Heart right ventricle (tissue), 16 donors: ENCODE measurements around the gene MATR3. TPM values are rescaled to one million over a fixed set of nuclear protein-coding genes. Genes with fewer than 3 reads are reported as not detected.
A peak's percentile ranks its signal among the peaks of the same experiment; 100 is the strongest.
"Not testable (repeated sequence)": the region's sequence is repeated elsewhere in the genome, so short reads cannot be mapped to it uniquely, and the experiment has no call there.

Source experiments
- ATAC-seq, 8 donors: fragments of 200-7000 bp; cut with Tn5 transposase; one replicate each; pipeline ENCODE4 v1.9.1; 2020; ENCODE audit warnings: mild to moderate bottlenecking in 8 of 8, moderate library complexity in 8 of 8, moderate number of reproducible peaks in 1 of 8
- DNase-seq, 2 donors: peaks; one replicate each; pipeline ENCODE4 v3.0.0-alpha.2; 2020
- H3K27ac ChIP-seq, 10 donors: fragments of 200-600 bp; sonication (generic) in 2 of 10; one replicate each; pipeline versions ENCODE4 v1.5.0 to v1.8.0; 2020 to 2022; ENCODE audit warnings: mild to moderate bottlenecking in 3 of 10
- H3K27me3 ChIP-seq, 7 donors: fragments of 200-600 bp; one replicate each; pipeline ENCODE4 v1.8.0; 2021 to 2022; ENCODE audit warnings: mild to moderate bottlenecking in 2 of 7
- H3K36me3 ChIP-seq, 9 donors: fragments of 200-600 bp; sonication (generic) in 1 of 9; one replicate each; pipeline versions ENCODE4 v1.5.0 to v1.8.0; 2020 to 2022; ENCODE audit warnings: mild to moderate bottlenecking in 2 of 9
- H3K4me1 ChIP-seq, 9 donors: fragments of 200-600 bp; sonication (generic) in 1 of 9; one replicate each; pipeline versions ENCODE4 v1.5.0 to v1.8.0; 2020 to 2022; ENCODE audit warnings: mild to moderate bottlenecking in 4 of 9
- H3K4me3 ChIP-seq, 10 donors: fragments of 200-600 bp; sonication (generic) in 2 of 10; one replicate each; pipeline versions ENCODE4 v1.5.0 to v1.8.0; 2020 to 2022; ENCODE audit warnings: mild to moderate bottlenecking in 7 of 10, moderate library complexity in 2 of 10
- H3K9me3 ChIP-seq, 11 donors: fragments of 200-600 bp in 10 of 11; sonication (generic) in 2 of 11; one replicate each; pipeline versions ENCODE4 v1.5.0 to v1.8.0; 2013 to 2022; ENCODE audit warnings: mild to moderate bottlenecking in 2 of 11, control low read depth in 1 of 11, moderate library complexity in 1 of 11
- WGBS, 2 donors: extraction: QIAGEN DNeasy Blood & Tissue Kit; methylation state at CpG; one replicate each; pipeline ENCODE4 v1.1.7; 2013; ENCODE audit warnings: inconsistent platforms in 1 of 2; 5-methylcytosine and 5-hydroxymethylcytosine counted together
- intact Hi-C, 10 donors: fragments of 100-400 bp; cut with DNase I; formaldehyde crosslinking; loops; one replicate each; pipeline versions ENCODE4 v1.11.1 to v1.14.2; 2022
- polyA plus RNA-seq, 2 donors: library from polyadenylated mRNA; stranded (reverse); fragments of 200-250 nt; gene quantifications; one replicate each; pipeline ENCODE4 v1.2.3, GENCODE V29; 2013
- total RNA-seq, 10 donors: library from RNA; stranded (reverse); fragmentation: NEBNext Ultra II Directional in 3 of 10; extraction: Animal tissue kit (Norgen Biotek cat#: 25700) in 3 of 10; gene quantifications; one replicate each; pipeline versions ENCODE4 v1.2.1 to v1.2.4, GENCODE V29; 2021 to 2023
- TF ChIP-seq, protein P1 (sequence below), 9 donors: fragments of 200-600 bp; sonication (generic) in 2 of 9; IDR thresholded peaks; one replicate each; pipeline versions ENCODE4 v1.5.0 to v1.8.0; 2021 to 2022; ENCODE audit warnings: antibody characterized with exemption in 9 of 9, mild to moderate bottlenecking in 5 of 9, moderate library complexity in 1 of 9
- donor health status: Arrhythmogenic right ventricular cardiomyopathy.
- donor health status: ischemic (EF 13 %, LVEDD 7.1; RV severe dilation, severe dysfunction).
- donor health status: healthy with polysubstance abuse.
- donor health status: DM: no; HTN: yes; CAD: no.
- donor health status: DM: no; HTN: no; CAD: no.
- donor health status: ischemic (EF 25% LVEDD 6.9; RV normal size, moderate dysfunction).
- donor health status: ischemic (EF 25% LVEDD 5.7; RV mildly dilated, moderate dysfunction).
- donor health status: healthy.
- donor health status: DM: yes; HTN: yes; CAD: no.
- donor health status: Ischemic cardiomyopathy.
- donor health status: ischemic (EF 35%, LVEDD 5.7; RV mildly dilated, moderate dysfunction).
- donor health status: nonischemic (EF 11% LVEDD 7.7; RV severe dilation, severe dysfunction).
- donor health status: DM: yes; HTN: yes; CAD: no.
- donor health status: PGD.
- donor health status: ischemic (EF 29% LVEDD 5.4; RV normal size, mild dysfunction).
- donor health status: nonischemic (EF 23%, LVEDD 6.1; RV moderate dilation, normal function).

The MATR3 gene
- total and polyA plus RNA-seq, 12 donors, result 86.8 to 209 (median 167) TPM

DNA sequence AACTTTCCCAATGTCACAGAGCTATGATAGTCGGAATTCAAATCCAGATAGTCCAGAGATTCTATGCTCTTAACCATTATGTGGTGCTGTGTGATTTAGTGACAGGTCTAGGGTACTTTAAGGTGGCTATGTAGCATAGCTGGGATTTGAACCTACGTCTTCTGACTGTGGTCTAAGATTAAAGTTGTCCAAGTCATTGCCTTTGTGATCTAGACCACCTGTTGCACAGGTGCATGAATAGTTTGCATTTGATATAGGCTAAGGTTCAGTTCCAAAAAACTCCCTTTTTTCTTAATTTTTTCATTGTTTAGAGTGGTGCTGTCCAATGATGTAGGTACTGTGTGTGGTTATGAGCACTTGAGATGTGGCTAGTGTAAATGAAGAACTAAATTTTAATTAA, 50.6 kb downstream of the MATR3 start:
- no peaks in the 10 kb centered on the region for H3K27me3 ChIP-seq
- intact Hi-C loops, result loop anchor here in 6 of 10 donors (5.0 kb wide), 3 partner anchors 47 to 52 kb away; partner anchors contain the start of gene MATR3 (in 4 of the 6)
- DNase-seq (no peak), ATAC-seq (no peak)
- peaks cover 0 to 19% (median 0%) of the 10 kb centered on the region in 9 donors for H3K36me3 ChIP-seq
- peaks cover 0 to 57% (median 32%) of the 10 kb centered on the region in 9 donors for H3K4me1 ChIP-seq
- TF ChIP-seq, protein P1, sequence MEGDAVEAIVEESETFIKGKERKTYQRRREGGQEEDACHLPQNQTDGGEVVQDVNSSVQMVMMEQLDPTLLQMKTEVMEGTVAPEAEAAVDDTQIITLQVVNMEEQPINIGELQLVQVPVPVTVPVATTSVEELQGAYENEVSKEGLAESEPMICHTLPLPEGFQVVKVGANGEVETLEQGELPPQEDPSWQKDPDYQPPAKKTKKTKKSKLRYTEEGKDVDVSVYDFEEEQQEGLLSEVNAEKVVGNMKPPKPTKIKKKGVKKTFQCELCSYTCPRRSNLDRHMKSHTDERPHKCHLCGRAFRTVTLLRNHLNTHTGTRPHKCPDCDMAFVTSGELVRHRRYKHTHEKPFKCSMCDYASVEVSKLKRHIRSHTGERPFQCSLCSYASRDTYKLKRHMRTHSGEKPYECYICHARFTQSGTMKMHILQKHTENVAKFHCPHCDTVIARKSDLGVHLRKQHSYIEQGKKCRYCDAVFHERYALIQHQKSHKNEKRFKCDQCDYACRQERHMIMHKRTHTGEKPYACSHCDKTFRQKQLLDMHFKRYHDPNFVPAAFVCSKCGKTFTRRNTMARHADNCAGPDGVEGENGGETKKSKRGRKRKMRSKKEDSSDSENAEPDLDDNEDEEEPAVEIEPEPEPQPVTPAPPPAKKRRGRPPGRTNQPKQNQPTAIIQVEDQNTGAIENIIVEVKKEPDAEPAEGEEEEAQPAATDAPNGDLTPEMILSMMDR (IDR thresholded peaks at IDR 0.05), result no peak
- H3K27ac ChIP-seq, result no peak overlapping the region
- peak overlapping the region in 1 of 10 donors; percentile 69 for H3K4me3 ChIP-seq
- 51 to 76% methylated on average over 2 of the region's 2 CpGs for WGBS, 2 donors
- no peaks in the 10 kb centered on the region for H3K9me3 ChIP-seq

DNA sequence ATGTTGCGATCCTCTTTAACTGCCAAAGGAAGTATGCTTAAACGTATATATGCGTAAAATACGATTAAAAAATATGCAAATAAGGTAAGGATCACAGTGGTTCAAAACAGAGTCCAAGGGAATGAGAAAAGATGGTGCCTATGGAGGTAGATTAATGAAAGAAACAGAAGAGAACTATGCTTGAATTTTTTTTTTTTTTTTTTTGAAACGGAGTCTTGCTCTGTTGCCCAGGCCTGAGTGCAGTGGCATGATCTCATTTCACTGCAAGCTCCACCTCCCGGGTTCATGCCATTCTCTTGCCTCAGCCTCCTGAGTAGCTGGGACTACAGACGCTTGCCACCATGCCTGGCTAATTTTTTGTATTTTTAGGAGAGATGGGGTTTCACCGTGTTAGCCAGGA, 51.9 kb downstream of the MATR3 start:
- peaks cover 0 to 26% (median 0%) of the 10 kb centered on the region in 9 donors for H3K36me3 ChIP-seq
- H3K9me3 ChIP-seq, H3K27me3 ChIP-seq, intact Hi-C loops, DNase-seq, H3K4me3 ChIP-seq, ATAC-seq, H3K27ac ChIP-seq: not testable (repeated sequence)
- 93 to 94% methylated on average over 8 of the region's 8 CpGs for WGBS, 2 donors
- H3K4me1 ChIP-seq, result peaks cover 0 to 67% (median 38%) of the 10 kb centered on the region in 9 donors

DNA sequence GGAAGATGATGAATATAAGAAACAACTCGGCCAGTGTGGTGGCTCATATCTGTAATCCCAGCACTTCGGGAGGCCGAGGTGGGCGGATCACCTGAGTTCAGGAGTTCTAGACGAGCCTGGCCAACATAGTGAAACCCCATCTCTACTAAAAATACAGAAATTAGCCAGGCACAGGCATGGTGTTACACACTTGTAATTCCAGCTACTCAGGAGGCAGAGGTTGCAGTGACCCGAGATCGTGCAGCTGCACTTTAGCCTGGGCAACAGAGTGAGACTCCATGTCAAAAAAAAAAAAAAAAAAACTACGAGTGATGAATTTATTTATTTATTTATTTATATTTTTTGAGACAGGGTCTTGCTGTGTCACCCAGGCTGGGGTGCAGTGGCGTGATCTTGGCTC, 54.3 kb downstream of the MATR3 start:
- H3K4me3 ChIP-seq, H3K27ac ChIP-seq, ATAC-seq, H3K27me3 ChIP-seq, H3K9me3 ChIP-seq, intact Hi-C loops, DNase-seq: not testable (repeated sequence)
- 89 to 93% methylated on average over 9 of the region's 9 CpGs for WGBS, 2 donors
- peaks cover 0 to 30% (median 0%) of the 10 kb centered on the region in 9 donors for H3K36me3 ChIP-seq
- peaks cover 0 to 76% (median 35%) of the 10 kb centered on the region in 9 donors for H3K4me1 ChIP-seq

DNA sequence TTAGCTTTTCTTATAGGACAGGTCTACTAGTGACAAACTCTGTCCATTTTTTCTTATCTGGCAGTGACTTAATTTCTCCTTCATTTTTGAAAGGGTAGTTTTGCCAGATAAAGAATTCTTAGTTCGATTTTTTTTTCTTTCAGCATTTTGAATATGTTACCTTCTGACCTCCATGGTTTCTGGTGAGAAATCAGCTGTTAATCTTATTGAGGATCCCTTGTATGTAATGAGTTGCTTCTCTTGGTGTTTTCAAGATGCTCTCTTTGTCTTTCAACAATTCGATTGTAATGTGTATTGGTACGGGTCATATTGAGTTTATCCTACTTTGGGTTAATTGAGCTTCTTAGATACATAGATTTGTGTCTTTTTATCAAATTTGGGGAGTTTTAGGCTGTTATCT, 60.6 kb downstream of the MATR3 start:
- DNase-seq (no peak), ATAC-seq (no peak)
- H3K36me3 ChIP-seq, result peaks cover 0 to 42% (median 7%) of the 10 kb centered on the region in 9 donors
- peaks cover 0 to 7% (median 0%) of the 10 kb centered on the region in 11 donors for H3K9me3 ChIP-seq
- no peak overlapping the region for H3K27ac ChIP-seq
- no peak overlapping the region for H3K4me3 ChIP-seq
- H3K27me3 ChIP-seq, result no peaks in the 10 kb centered on the region
- TF ChIP-seq, protein P1 (IDR thresholded peaks at IDR 0.05), result no peak
- peaks cover 0 to 54% (median 28%) of the 10 kb centered on the region in 9 donors for H3K4me1 ChIP-seq
- intact Hi-C loops, result no loop called here
- 94 to 95% methylated on average over 3 of the region's 3 CpGs for WGBS, 2 donors

DNA sequence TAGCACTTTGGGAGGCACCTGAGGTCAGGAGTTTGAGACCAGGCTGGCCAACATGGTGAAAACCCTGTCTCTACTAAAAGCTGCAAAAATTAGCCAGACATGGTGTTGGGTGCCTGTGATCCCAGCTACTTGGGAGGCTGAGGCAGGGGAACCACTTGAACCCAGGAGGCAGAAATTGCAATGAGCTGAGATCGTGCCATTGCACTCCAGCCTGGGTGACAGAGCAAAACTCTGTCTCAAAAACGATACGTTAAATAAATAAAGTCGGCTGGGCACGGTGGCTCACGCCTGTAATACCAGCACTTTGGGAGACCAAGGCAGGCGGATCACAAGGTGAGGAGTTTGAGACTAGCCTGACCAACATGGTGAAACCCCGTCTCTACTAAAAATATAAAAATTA, 62.4 kb downstream of the MATR3 start:
- intact Hi-C loops, DNase-seq: not testable (repeated sequence)
- peaks cover 0 to 43% (median 23%) of the 10 kb centered on the region in 9 donors for H3K4me1 ChIP-seq

DNA sequence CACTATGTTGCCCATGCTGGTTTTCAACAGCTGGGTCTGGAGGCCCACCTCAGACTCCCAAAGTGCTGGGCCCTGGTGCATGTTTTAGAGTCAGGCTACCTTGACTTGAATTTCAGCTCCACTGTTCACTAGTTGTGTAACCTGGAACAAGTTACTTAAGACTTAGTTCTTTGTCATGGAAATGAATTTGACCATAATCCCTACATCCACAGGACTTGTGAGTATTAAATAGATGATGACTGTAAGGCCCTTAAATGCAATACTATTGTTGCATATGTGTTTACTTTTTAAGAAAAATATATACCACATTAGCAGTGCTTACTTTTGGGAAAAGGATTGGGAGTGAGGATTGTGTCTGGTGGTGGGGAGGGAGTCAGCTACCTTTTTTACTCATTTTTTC, 64.5 kb downstream of the MATR3 start:
- Histone ChIP-seq H3K9me3 (peaks cover 0 to 7% (median 0%) of the 10 kb centered on the region in 11 donors), H3K27ac (no peak overlapping the region), H3K36me3 (peaks cover 0 to 33% (median 7%) of the 10 kb centered on the region in 9 donors), H3K27me3 (no peaks in the 10 kb centered on the region), H3K4me3 (no peak overlapping the region), H3K4me1 (peaks cover 0 to 30% (median 10%) of the 10 kb centered on the region in 9 donors)
- intact Hi-C loops, result no loop called here
- TF ChIP-seq, protein P1 (IDR thresholded peaks at IDR 0.05), result no peak
- ATAC-seq, result no peak
- no peak for DNase-seq

More for the DNA sequence above, 62.4 kb downstream of the MATR3 start:
- ATAC-seq, H3K9me3 ChIP-seq, H3K4me3 ChIP-seq, H3K27ac ChIP-seq, H3K27me3 ChIP-seq: not testable (repeated sequence)
- 95 to 96% methylated on average over 8 of the region's 8 CpGs for WGBS, 2 donors
- H3K36me3 ChIP-seq, result peaks cover 0 to 37% (median 7%) of the 10 kb centered on the region in 9 donors
